ENCODE data around the gene POU2AF2.

Gene POU2AF2

GRCh38 chr11:111331711-111332479 is 86.4 kb downstream of the POU2AF2 start:
- DNase-seq (ENCODE audit: low read depth) = no peak

- no peak for DNase-seq (ENCODE audit: low read depth)
These were observed 89.3 kb downstream of the POU2AF2 start for GRCh38 chr11:111334532-111335502.

GRCh38 chr11:111335549-111335948 is 90.0 kb downstream of the POU2AF2 start:
- no peak for DNase-seq (ENCODE audit: low read depth)

Measured in activated T-helper 1 cell treated with Interleukin-2 at 50 U/mL for 16 hours (primary cell).